Uterus (tissue), 2 donors: Measurements from ENCODE around the gene GPRIN2.

Experiments used
- POLR2A ChIP-seq, 2 donors: fragments of 450-650 bp; IDR thresholded peaks; one replicate each; pipeline ENCODE4 v1.6.1; 2016; ENCODE audit warnings: antibody characterized with exemption in 2 of 2, mild to moderate bottlenecking in 1 of 2, moderate library complexity in 1 of 2
- TF ChIP-seq, protein P1 (sequence below), 4 experiments: fragments of 200-600 bp in 2 of 4; fragments of 450-650 bp in 2 of 4; sonication (generic) in 2 of 4; IDR thresholded peaks; one replicate each; pipeline ENCODE4 v1.5.1; 2016 to 2019; ENCODE audit warnings: antibody characterized with exemption in 4 of 4, mild to moderate bottlenecking in 2 of 4, moderate library complexity in 1 of 4

DNA sequence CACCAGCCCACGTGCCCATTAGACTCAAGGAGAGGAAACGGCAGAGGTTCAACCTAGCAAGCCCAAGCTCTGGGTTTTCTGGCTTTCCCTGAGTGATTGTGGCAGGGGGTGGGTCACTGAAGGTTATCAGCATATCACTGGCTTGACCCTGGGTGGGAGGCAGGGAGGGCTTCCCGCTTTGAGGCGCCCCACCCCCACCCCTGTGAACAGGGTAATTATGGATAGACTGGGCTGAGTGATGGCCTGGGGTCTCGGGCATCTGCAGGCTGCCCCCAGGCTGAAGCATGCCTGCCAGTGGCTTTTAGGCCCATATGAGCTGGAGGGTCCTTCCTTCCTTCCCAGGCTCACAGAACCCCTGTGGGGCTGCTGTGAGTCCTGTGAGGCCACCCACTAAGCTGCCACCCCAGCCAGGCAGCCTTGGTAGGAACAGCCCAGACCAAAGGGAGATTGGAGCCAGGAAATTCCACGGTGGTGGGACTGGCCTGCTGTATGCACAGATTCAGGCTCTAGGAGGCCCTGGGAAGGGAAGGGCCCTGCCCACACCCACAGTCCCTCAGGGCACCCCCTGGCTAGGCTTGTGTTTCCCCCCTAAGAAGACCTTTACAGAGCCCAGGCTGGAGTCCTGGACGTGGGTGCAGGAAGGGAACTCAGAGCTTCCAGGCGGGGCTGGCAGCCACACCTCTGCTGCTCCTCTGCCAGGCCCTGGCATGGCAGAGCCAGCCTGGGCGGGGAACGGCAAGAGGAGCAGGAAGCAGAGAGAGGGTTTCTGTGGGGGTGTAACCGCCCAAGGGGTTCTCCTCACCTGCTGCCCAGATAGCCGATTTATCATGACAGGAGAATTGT, 33.1 kb downstream of the GPRIN2 start:
- TF ChIP-seq, protein P1, sequence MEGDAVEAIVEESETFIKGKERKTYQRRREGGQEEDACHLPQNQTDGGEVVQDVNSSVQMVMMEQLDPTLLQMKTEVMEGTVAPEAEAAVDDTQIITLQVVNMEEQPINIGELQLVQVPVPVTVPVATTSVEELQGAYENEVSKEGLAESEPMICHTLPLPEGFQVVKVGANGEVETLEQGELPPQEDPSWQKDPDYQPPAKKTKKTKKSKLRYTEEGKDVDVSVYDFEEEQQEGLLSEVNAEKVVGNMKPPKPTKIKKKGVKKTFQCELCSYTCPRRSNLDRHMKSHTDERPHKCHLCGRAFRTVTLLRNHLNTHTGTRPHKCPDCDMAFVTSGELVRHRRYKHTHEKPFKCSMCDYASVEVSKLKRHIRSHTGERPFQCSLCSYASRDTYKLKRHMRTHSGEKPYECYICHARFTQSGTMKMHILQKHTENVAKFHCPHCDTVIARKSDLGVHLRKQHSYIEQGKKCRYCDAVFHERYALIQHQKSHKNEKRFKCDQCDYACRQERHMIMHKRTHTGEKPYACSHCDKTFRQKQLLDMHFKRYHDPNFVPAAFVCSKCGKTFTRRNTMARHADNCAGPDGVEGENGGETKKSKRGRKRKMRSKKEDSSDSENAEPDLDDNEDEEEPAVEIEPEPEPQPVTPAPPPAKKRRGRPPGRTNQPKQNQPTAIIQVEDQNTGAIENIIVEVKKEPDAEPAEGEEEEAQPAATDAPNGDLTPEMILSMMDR (IDR thresholded peaks at IDR 0.05), result no peak
- no peak for TF ChIP-seq POLR2A (IDR thresholded peaks at IDR 0.05)
